GM12872 (cell line): Measurements from ENCODE around the gene ZNF804A.
A peak's percentile ranks its signal among the peaks of the same experiment; 100 is the strongest.

Experiments
- CTCF ChIP-seq: IDR thresholded peaks from 3 replicates; pipeline ENCODE4 v1.5.1; 2011; ENCODE audit warnings: low read depth, mild to moderate bottlenecking, low read length, moderate library complexity; ENCODE audit not compliant: insufficient read depth

ZNF804A gene

GRCh38 chr2:184589261-184589660, 9.1 kb upstream of the ZNF804A start:
- no peak for TF ChIP-seq CTCF

- peak; percentile 19; the same call in 1 of the 3 replicates for TF ChIP-seq CTCF
Measured at GRCh38 chr2:184596819-184597411, 1.4 kb upstream of the ZNF804A start.

GRCh38 chr2:184597571-184597991, 748 bp upstream of the ZNF804A start:
- no peak for TF ChIP-seq CTCF

- no peak for TF ChIP-seq CTCF
Measured at GRCh38 chr2:184598002-184598315, 370 bp upstream of the ZNF804A start.

- TF ChIP-seq CTCF, result no peak
Measured at GRCh38 chr2:184599054-184599871, 934 bp downstream of the ZNF804A start.

GRCh38 chr2:184599872-184600222, 1.5 kb downstream of the ZNF804A start:
- no peak for TF ChIP-seq CTCF

- no peak for TF ChIP-seq CTCF
Measured at GRCh38 chr2:184602734-184603133, 4.4 kb downstream of the ZNF804A start.
